LNCAP (cell line): ENCODE data around the gene PITPNM3.

Experiments
- CTCF ChIP-seq: fragments of 450-650 bp; IDR thresholded peaks from 2 replicates; pipeline ENCODE4 v1.5.1; 2017; ENCODE audit warnings: mild to moderate bottlenecking

Gene PITPNM3

GRCh38 chr17:6580625-6581024 is 24.3 kb upstream of the PITPNM3 start:
- TF ChIP-seq CTCF: no peak

GRCh38 chr17:6578491-6578890 is 22.1 kb upstream of the PITPNM3 start:
- no peak for TF ChIP-seq CTCF

GRCh38 chr17:6577686-6578263 is 21.4 kb upstream of the PITPNM3 start:
- TF ChIP-seq CTCF: no peak

GRCh38 chr17:6576038-6576785 is 19.9 kb upstream of the PITPNM3 start:
- TF ChIP-seq CTCF: no peak

- no peak for TF ChIP-seq CTCF
Observed at GRCh38 chr17:6575596-6575988, 19.2 kb upstream of the PITPNM3 start.

GRCh38 chr17:6574687-6575595 is 18.6 kb upstream of the PITPNM3 start:
- no peak for TF ChIP-seq CTCF

- no peak for TF ChIP-seq CTCF
Observed at GRCh38 chr17:6573982-6574686, 17.8 kb upstream of the PITPNM3 start.
